GM12878 (cell line): ENCODE results near the gene MFSD6. TPM values are rescaled to one million over a fixed set of nuclear protein-coding genes. Genes with fewer than 3 reads are reported as not detected.

ENCODE experiments used
- ATAC-seq: fragments of 200-7000 bp; cut with Tn5 transposase; 3 replicates; pipeline ENCODE4 v1.9.1; 2020; ENCODE audit warnings: mild to moderate bottlenecking, moderate library complexity
- BruUV-seq: library from RNA; stranded (reverse); fragments of 400-500 nt; replicated peaks from 2 replicates; lab custom pipeline; 2021; lab: Mats Ljungman, UMichigan
- CTCF ChIA-PET: fragments of 300-600 bp; sonication (Branson Sonifier 250); formaldehyde crosslinking; extraction: SDS; loops from one replicate; lab custom pipeline; 2021; ENCODE audit warnings: inconsistent platforms; lab: Yijun Ruan, JAX
- POLR2A ChIA-PET: fragments of 350-600 bp; formaldehyde crosslinking; extraction: SDS; loops from one replicate; lab custom pipeline; 2021; ENCODE audit warnings: inconsistent platforms; lab: Charles Lee
- RAD21 ChIA-PET: fragments of 300-600 bp; sonication (Branson Sonifier 250); formaldehyde crosslinking; loops from one replicate; lab custom pipeline; 2023; ENCODE audit warnings: antibody characterized with exemption; ENCODE audit not compliant: unreplicated experiment; lab: Charles Lee
- SMC1A ChIA-PET: fragments of 300-600 bp; sonication (Branson Sonifier 250); formaldehyde crosslinking; loops from one replicate; lab custom pipeline; 2023; ENCODE audit not compliant: unreplicated experiment, uncharacterized antibody; lab: Charles Lee
- DNase-seq: peaks from one replicate; pipeline ENCODE4 v3.0.0-alpha.2; 2011; ENCODE audit warnings: low read depth, low spot score
- FAIRE-seq: peaks from 3 replicates; lab custom pipeline; 2011; peaks lifted over from hg19 to GRCh38; lab: Jason Lieb, UNC
- H2AFZ ChIP-seq: 2 replicates; pipeline ENCODE4 v1.6.0; 2011; ENCODE audit warnings: low read depth, low read length, control low read depth; ENCODE audit not compliant: control insufficient read depth
- H3K27ac ChIP-seq: 2 replicates; pipeline ENCODE4 v1.5.1; 2011; ENCODE audit warnings: control low read depth; ENCODE audit not compliant: control insufficient read depth, insufficient read depth
- H3K27me3 ChIP-seq, 2 experiments: replicated peaks in 1 of 2; 2 replicates each; pipeline versions ENCODE4 v1.6.0 to v1.6.1; 2011; ENCODE audit warnings: low read length in 1 of 2; ENCODE audit not compliant: control insufficient read depth in 2 of 2, insufficient read depth in 2 of 2
- H3K36me3 ChIP-seq, 2 experiments: 2 replicates each; pipeline ENCODE4 v1.5.1; 2011; ENCODE audit warnings: low read length in 1 of 2; ENCODE audit not compliant: control insufficient read depth in 2 of 2, insufficient read depth in 2 of 2
- H3K4me1 ChIP-seq: 2 replicates; pipeline ENCODE4 v1.6.1; 2011; ENCODE audit warnings: mild to moderate bottlenecking, low read length, moderate library complexity, mixed read lengths; ENCODE audit not compliant: control insufficient read depth, insufficient read depth
- H3K4me2 ChIP-seq: 2 replicates; pipeline ENCODE4 v1.6.0; 2011; ENCODE audit warnings: control low read depth; ENCODE audit not compliant: control insufficient read depth, insufficient read depth
- H3K4me3 ChIP-seq: fragments of 200-600 bp; sonication (generic); 2 replicates; pipeline ENCODE4 v1.5.1; 2016
- H3K79me2 ChIP-seq: 2 replicates; pipeline ENCODE4 v1.6.0; 2011; ENCODE audit warnings: low read length; ENCODE audit not compliant: control insufficient read depth, insufficient read depth
- H3K9ac ChIP-seq: 2 replicates; pipeline ENCODE4 v1.8.0; 2011; ENCODE audit warnings: low read length, control low read depth, mixed read lengths; ENCODE audit not compliant: control insufficient read depth, insufficient read depth
- H3K9me3 ChIP-seq: replicated peaks from 3 replicates; pipeline ENCODE4 v1.5.1; 2011; ENCODE audit warnings: mild to moderate bottlenecking, low read length; ENCODE audit not compliant: control insufficient read depth, insufficient read depth
- H4K20me1 ChIP-seq: 2 replicates; pipeline ENCODE4 v1.6.0; 2011; ENCODE audit not compliant: control insufficient read depth, insufficient read depth
- CHD2 ChIP-seq: IDR thresholded peaks from 2 replicates; pipeline ENCODE4 v1.6.1; 2011; ENCODE audit warnings: low read depth, low read length, improper control_type of control experiment, borderline replicate concordance
- EGR1 ChIP-seq, 2 experiments: IDR thresholded peaks; 1 replicate in 1 of 2; 2 replicates in 1 of 2; pipeline ENCODE4 v1.6.1; 2011 to 2012; ENCODE audit warnings: low read depth in 2 of 2, low read length in 2 of 2, borderline replicate concordance in 1 of 2, mild to moderate bottlenecking in 1 of 2, moderate library complexity in 1 of 2
- FOXM1 ChIP-seq: IDR thresholded peaks from 2 replicates; pipeline ENCODE4 v1.6.1; 2012; ENCODE audit warnings: low read depth, mild to moderate bottlenecking, inconsistent platforms, low read length, moderate library complexity
- IKZF1 ChIP-seq: fragments of 450-650 bp; conservative IDR thresholded peaks from 2 replicates; pipeline ENCODE4 v1.6.1; 2017; ENCODE audit warnings: antibody characterized with exemption, mild to moderate bottlenecking
- IKZF2 ChIP-seq, 2 experiments: fragments of 450-650 bp; IDR thresholded peaks; 2 replicates each; pipeline ENCODE4 v1.6.1; 2017; ENCODE audit warnings: mild to moderate bottlenecking in 2 of 2, moderate library complexity in 2 of 2
- MEF2A ChIP-seq: IDR thresholded peaks from 2 replicates; pipeline ENCODE4 v1.6.1; 2011; ENCODE audit warnings: low read depth, mild to moderate bottlenecking, low read length, moderate library complexity; ENCODE audit not compliant: insufficient read depth
- MTA3 ChIP-seq: IDR thresholded peaks from 2 replicates; pipeline ENCODE4 v1.6.1; 2012; ENCODE audit warnings: low read length, inconsistent platforms, borderline replicate concordance
- NR2C1 ChIP-seq: fragments of 450-650 bp; IDR thresholded peaks from 2 replicates; pipeline ENCODE4 v1.6.1; 2017; ENCODE audit warnings: antibody characterized with exemption, mild to moderate bottlenecking, moderate library complexity
- NR2C2 ChIP-seq: IDR thresholded peaks from 2 replicates; pipeline ENCODE4 v1.6.1; 2011; ENCODE audit warnings: borderline replicate concordance, low read depth; ENCODE audit not compliant: control insufficient read depth, insufficient read length
- PML ChIP-seq: IDR thresholded peaks from 2 replicates; pipeline ENCODE4 v1.6.1; 2012; ENCODE audit warnings: low read length, inconsistent platforms
- RCOR1 ChIP-seq: conservative IDR thresholded peaks from 2 replicates; pipeline ENCODE4 v1.6.1; 2012; ENCODE audit warnings: low read depth, low read length, improper control_type of control experiment
- SREBF1 ChIP-seq: IDR thresholded peaks from 2 replicates; pipeline ENCODE4 v1.6.1; 2012; ENCODE audit warnings: mild to moderate bottlenecking, low read length
- TCF7 ChIP-seq: IDR thresholded peaks from 2 replicates; pipeline ENCODE4 v1.6.1; 2014; ENCODE audit warnings: antibody characterized with exemption, borderline replicate concordance
- WGBS: methylation state at CpG from one replicate; pipeline ENCODE4 v1.1.6; 2016; ENCODE audit warnings: low lambda C conversion rate; ENCODE audit not compliant: insufficient replicate concordance, insufficient coverage; ENCODE audit errors: missing lambda C conversion rate; 5-methylcytosine and 5-hydroxymethylcytosine counted together
- in situ Hi-C: fragments of 300-500 bp; cut with MboI; formaldehyde crosslinking; loops from 9 replicates; pipeline ENCODE4 v1.14.3; 2018; ENCODE audit warnings: mixed read lengths
- intact Hi-C: fragments of 100-400 bp; cut with micrococcal nuclease; formaldehyde crosslinking; loops from one replicate; pipeline ENCODE4 v1.14.2; 2022; ENCODE audit not compliant: unreplicated experiment
- polyA plus RNA-seq, 11 experiments: library from polyadenylated mRNA; depleted of rRNA in 4 of 11; unstranded in 6 of 11; stranded (reverse) in 5 of 11; fragments of >200 nt; fragmentation: Nextera tagmentation in 4 of 11; fragmentation: Illumina TruSeq in 1 of 11; extraction: Ambion mirVana in 4 of 11; extraction: Trizol in 1 of 11; gene quantifications; 1 replicate in 1 of 11; 2 replicates in 10 of 11; pipeline versions ENCODE4 v1.2.1 to v1.2.3, GENCODE V29; 2011 to 2016; ENCODE audit warnings: inconsistent platforms in 2 of 11, missing spikeins in 2 of 11, low read depth in 1 of 11
- total RNA-seq, 4 experiments: library from RNA; depleted of rRNA in 3 of 4; stranded (reverse); fragments of >200 nt in 3 of 4; fragmentation: Illumina TruSeq in 1 of 4; extraction: Trizol in 1 of 4; gene quantifications; 2 replicates each; pipeline versions ENCODE4 v1.2.1 to v1.2.3, GENCODE V29; 2013 to 2021
- TF ChIP-seq, protein P1 (sequence below): IDR thresholded peaks from 2 replicates; pipeline ENCODE4 v1.6.1; 2012; ENCODE audit warnings: low read depth, low read length, improper control_type of control experiment
- TF ChIP-seq, protein P2 (sequence below): IDR thresholded peaks from 2 replicates; pipeline ENCODE4 v1.6.1; 2011; ENCODE audit warnings: borderline replicate concordance, low read depth, mild to moderate bottlenecking, moderate library complexity, low read length; ENCODE audit not compliant: insufficient read depth, poor library complexity, severe bottlenecking
- TF ChIP-seq, protein P3 (sequence below): IDR thresholded peaks from 2 replicates; pipeline ENCODE4 v1.6.1; 2012; ENCODE audit warnings: improper control_type of control experiment, low read depth, low read length; ENCODE audit not compliant: insufficient replicate concordance

Gene MFSD6
- total and polyA plus RNA-seq, 10 of the 15 experiments (the other 5 are each of a cell fraction or from before 2014, with no cell fraction given), result 6.7 to 42.6 (median 24.2) TPM

DNA sequence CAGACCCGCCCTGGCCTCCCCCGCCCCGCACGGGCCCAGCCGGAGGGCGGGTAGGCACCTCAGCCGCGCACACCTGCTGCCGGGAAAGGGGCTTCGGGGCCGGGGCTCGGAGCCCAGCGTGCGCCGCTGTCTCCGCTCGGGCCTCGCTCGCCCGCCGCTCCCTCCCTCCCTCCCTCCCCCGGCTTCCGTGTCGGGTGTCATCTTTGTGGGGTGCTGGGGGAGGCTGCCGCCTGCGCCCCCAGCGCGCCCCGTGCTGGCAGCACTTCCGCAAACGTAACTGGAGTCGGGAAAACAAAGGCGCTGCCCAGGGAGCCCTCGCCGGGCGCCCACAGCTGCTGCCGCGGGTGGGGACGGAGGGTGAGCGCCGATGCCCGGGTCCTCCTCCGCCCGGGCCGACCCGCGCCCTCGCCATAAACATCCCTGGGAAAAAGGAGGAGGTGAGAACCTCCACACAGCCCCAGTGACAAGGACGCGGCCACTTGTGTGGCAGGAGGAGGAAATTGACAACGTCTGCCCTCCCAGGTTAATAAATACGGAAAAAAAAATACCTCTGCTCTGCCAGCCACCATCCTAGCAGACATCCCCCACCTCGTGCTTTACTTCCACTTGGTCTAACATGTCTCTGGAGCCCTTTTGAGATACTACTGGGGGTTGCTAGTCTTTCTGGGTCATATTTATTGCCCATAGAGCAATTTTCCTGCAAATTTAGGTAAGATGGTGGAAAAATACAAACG is 550 bp downstream of the MFSD6 start:
- DNase-seq (no peak), ATAC-seq (peak; percentile 66), FAIRE-seq (no peak)
- Histone ChIP-seq H2AFZ (peak overlapping the region; percentile 80), H3K27me3 (no peaks in the 10 kb centered on the region), H3K9me3 (no peaks in the 10 kb centered on the region), H4K20me1 (no peaks in the 10 kb centered on the region), H3K4me3 (peak overlapping the region; percentile 77), H3K9ac (peak overlapping the region; percentile 96), H3K4me2 (peak overlapping the region; percentile 81), H3K36me3 (0 out of 4 replicates have a peak, but pooled peaks cover 0 to 2% of the 10 kb centered on the region in 2 experiments), H3K27ac (peak overlapping the region; percentile 83), H3K4me1 (peaks cover 4% of the 10 kb centered on the region), H3K79me2 (peaks cover 32% of the 10 kb centered on the region)
- ChIA-PET CTCF (no interaction called here), RAD21 (interaction anchor here (2.0 kb wide), 1 partner anchor 258 kb away, joined by 5 read pairs; no protein-coding TSS in a partner anchor), SMC1A (interaction anchor here (0.7 to 1.4 kb wide), 7 partner anchors 13 to 244 kb away, joined by 3 read pairs; no protein-coding TSS in a partner anchor), POLR2A (no interaction called here)
- BruUV-seq, result no TSS peak
- in situ Hi-C loops, result no loop called here
- under 1% methylated on average over 30 of the region's 54 CpGs for WGBS
- intact Hi-C loops, result loop anchor here (5.0 kb wide), 1 partner anchor 124 kb away; the partner anchor contains the start of gene NEMP2
- TF ChIP-seq EGR1 (IDR thresholded peaks at IDR 0.05; ENCODE audit: borderline replicate concordance in 1 of 2, low read depth in 2 of 2, low read length in 2 of 2), result peak in 1 of 2 experiments; percentile 46; a peak in 1 of 3 replicates
- TF ChIP-seq TCF7, result no peak
- no peak for TF ChIP-seq NR2C2
- no peak for TF ChIP-seq MEF2A
- TF ChIP-seq, protein P1, sequence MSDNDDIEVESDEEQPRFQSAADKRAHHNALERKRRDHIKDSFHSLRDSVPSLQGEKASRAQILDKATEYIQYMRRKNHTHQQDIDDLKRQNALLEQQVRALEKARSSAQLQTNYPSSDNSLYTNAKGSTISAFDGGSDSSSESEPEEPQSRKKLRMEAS, result 0 out of 2 replicates have a peak, but pooled peaks have one; percentile 14
- TF ChIP-seq IKZF2 (IDR thresholded peaks at IDR 0.05), result peak; percentile 27 to 44; a peak in 1 of 4 replicates
- no peak for TF ChIP-seq FOXM1
- TF ChIP-seq, protein P2, sequence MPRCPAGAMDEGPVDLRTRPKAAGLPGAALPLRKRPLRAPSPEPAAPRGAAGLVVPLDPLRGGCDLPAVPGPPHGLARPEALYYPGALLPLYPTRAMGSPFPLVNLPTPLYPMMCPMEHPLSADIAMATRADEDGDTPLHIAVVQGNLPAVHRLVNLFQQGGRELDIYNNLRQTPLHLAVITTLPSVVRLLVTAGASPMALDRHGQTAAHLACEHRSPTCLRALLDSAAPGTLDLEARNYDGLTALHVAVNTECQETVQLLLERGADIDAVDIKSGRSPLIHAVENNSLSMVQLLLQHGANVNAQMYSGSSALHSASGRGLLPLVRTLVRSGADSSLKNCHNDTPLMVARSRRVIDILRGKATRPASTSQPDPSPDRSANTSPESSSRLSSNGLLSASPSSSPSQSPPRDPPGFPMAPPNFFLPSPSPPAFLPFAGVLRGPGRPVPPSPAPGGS, result peak; percentile 46
- TF ChIP-seq, protein P3, sequence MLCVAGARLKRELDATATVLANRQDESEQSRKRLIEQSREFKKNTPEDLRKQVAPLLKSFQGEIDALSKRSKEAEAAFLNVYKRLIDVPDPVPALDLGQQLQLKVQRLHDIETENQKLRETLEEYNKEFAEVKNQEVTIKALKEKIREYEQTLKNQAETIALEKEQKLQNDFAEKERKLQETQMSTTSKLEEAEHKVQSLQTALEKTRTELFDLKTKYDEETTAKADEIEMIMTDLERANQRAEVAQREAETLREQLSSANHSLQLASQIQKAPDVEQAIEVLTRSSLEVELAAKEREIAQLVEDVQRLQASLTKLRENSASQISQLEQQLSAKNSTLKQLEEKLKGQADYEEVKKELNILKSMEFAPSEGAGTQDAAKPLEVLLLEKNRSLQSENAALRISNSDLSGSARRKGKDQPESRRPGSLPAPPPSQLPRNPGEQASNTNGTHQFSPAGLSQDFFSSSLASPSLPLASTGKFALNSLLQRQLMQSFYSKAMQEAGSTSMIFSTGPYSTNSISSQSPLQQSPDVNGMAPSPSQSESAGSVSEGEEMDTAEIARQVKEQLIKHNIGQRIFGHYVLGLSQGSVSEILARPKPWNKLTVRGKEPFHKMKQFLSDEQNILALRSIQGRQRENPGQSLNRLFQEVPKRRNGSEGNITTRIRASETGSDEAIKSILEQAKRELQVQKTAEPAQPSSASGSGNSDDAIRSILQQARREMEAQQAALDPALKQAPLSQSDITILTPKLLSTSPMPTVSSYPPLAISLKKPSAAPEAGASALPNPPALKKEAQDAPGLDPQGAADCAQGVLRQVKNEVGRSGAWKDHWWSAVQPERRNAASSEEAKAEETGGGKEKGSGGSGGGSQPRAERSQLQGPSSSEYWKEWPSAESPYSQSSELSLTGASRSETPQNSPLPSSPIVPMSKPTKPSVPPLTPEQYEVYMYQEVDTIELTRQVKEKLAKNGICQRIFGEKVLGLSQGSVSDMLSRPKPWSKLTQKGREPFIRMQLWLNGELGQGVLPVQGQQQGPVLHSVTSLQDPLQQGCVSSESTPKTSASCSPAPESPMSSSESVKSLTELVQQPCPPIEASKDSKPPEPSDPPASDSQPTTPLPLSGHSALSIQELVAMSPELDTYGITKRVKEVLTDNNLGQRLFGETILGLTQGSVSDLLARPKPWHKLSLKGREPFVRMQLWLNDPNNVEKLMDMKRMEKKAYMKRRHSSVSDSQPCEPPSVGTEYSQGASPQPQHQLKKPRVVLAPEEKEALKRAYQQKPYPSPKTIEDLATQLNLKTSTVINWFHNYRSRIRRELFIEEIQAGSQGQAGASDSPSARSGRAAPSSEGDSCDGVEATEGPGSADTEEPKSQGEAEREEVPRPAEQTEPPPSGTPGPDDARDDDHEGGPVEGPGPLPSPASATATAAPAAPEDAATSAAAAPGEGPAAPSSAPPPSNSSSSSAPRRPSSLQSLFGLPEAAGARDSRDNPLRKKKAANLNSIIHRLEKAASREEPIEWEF, result no peak
- TF ChIP-seq IKZF1, result peak; percentile 69; the same call in 1 of the 2 replicates
- no peak for TF ChIP-seq PML
- no peak for TF ChIP-seq MTA3
- TF ChIP-seq RCOR1, result 0 out of 2 replicates have a peak, but pooled peaks have one; percentile 51
- TF ChIP-seq SREBF1, result no peak
- TF ChIP-seq NR2C1, result no peak
- peak; percentile 34; the same call in 1 of the 2 replicates for TF ChIP-seq CHD2
